GM18508 (cell line): ENCODE results near the gene MED19.
A peak's percentile ranks its signal among the peaks of the same experiment; 100 is the strongest.
"Not testable (repeated sequence)": the region's sequence is repeated elsewhere in the genome, so short reads cannot be mapped to it uniquely, and the experiment has no call there.

Source experiments
- ATAC-seq: cut with Tn5 transposase; IDR thresholded peaks from one replicate; pipeline ENCODE4 v1.9.1; 2021; ENCODE audit warnings: moderate number of reproducible peaks; ENCODE audit not compliant: insufficient read depth, unreplicated experiment

Gene MED19, protein sequence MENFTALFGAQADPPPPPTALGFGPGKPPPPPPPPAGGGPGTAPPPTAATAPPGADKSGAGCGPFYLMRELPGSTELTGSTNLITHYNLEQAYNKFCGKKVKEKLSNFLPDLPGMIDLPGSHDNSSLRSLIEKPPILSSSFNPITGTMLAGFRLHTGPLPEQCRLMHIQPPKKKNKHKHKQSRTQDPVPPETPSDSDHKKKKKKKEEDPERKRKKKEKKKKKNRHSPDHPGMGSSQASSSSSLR

DNA sequence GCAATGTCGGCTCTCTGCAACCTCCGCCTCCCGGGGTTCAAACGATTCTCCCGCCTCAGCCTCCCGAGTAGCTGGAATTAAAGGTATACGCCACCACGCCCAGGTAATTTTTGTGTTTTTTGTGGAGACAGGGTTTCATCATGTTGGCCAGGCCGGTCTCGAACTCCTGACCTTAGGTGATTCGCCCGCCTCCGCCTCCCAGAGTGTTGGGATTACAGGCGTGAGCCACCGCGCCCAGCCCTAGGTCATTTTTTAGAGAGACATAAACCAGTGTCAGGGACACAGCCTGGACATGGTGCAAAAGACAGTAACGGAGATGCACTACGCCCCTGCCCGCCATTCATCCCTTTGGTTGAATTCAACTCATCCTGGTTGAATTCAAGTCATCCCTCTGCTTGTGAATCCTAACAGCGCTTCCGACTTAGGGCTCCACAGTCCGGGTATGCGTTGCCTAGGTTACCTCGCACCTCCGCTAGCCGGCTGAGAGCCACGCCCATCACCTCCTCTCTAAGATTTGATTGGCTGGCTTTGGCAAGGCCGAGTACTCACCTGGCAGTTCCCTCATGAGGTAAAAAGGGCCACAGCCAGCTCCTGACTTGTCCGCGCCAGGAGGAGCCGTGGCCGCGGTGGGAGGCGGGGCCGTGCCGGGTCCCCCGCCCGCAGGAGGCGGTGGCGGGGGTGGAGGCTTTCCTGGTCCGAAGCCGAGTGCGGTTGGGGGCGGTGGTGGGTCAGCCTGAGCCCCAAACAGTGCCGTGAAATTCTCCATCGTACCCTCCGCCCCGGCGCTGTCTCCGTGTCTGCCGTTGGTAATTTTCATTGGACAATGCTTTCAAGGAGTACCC, at the start of gene MED19:
Gene MED19, minus strand, starts transcription at position 802 of the 842 bp plus-strand sequence. Its CDS starts 36 bp downstream, at position 766.
- ATAC-seq = peak; percentile 32

DNA sequence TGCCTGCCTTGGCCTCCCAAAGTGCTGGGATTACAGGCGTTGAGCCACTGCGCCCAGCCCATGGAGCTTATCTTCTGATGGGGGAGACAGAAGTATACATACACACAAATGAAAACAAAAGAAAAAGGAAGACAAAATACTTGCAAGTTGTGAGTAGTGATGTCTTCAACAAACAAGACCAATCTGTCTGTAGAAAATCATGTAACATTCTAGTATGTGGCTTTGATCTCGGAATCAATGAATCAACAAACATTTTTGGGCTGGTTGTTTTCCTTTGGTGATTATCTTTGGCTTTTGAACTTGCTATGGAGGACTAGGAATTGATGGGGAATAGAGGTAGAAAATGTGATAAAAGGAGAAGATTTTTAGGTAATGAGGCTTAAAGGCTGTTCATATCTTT, 46.2 kb upstream of the MED19 start:
- ATAC-seq = no peak

DNA sequence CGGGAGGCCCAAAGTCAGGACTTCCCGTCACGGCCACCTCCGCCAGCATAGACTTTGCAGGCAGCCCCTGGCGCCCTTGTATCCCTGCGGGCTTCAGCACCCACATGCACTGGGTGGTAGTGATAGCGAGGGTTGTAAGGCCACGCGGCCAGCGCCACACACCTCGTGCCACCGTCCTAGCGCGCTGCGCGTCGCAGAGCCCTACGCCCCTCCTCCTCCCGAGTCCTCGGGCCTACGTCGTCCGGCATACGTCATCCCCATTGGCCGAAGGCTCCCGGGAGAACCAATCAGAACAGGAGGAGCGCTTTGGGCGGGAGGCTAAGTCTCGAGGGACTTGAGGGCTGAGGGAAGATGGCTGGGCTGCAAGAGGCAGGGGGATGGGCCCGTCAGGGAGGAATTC, 40.9 kb upstream of the MED19 start:
- no peak for ATAC-seq

DNA sequence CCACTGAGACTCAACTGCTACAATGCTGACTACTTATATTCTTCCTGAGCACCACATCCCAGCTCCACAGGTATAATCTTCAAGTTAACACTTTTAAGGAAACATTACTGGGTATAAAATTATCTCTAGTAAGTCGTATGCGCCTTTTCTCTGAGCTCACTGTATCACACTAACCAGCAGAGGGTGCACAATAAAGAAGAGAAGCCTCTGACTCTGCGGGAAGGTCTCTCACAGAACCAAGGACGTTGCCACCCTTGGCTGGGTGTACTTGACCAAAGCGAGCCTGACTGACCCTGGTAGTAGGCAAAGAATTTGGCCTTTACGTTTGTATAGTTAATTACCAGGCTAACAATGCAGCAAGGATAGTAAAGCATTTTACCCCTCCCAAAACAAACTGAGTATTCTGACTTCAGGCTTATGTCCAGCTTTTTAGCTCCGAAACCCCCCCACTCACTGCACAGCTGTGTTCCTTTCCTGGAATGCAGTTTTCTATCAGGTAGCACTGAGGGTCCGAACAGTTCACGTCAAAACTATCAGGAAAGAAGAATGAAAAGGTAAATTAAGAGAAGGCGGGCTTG, 39.8 kb upstream of the MED19 start, which contains the start of gene BTBD18:
Gene BTBD18, minus strand, starts transcription at position 144 of the 578 bp plus-strand sequence. CDS start 631 bp downstream, outside the sequence.
- no peak for ATAC-seq

DNA sequence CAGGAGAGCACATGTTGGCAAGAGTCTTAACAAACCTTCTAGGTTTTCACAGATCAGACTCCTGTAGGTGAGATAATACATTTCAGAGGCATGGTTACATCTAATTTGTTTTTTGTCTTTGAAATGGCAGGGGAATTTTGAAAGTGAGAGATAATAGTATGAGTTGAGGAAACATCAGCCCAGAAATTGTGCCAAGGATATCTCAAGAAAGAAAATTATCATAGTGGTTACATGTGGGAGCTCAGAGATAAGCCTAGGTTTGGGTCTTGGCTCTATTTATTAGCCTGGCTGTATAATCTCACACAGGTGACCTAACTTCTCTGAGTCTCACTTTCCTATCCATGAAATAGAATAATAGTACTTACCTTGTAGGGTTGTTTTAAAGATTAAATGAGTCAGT, 39.2 kb upstream of the MED19 start:
- ATAC-seq = no peak

DNA sequence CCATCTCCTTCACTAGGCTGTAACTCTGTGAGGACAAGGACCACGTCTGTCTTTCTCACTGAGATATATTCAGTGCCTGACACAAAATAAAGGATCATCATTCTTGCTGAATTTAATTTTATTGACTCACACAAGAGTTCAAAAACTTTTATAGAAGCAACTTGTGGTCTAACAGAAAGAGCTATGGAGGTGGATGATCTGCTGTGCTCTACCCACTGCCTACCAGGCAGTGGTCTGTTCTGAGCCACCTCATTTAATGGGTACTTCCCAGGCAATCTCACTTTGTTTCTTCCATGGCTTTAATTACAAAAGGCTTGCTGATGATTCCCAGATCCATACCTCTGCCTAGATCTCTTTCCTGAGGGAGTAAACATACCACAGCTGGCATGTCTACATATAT, 34.9 kb upstream of the MED19 start:
- ATAC-seq = no peak

DNA sequence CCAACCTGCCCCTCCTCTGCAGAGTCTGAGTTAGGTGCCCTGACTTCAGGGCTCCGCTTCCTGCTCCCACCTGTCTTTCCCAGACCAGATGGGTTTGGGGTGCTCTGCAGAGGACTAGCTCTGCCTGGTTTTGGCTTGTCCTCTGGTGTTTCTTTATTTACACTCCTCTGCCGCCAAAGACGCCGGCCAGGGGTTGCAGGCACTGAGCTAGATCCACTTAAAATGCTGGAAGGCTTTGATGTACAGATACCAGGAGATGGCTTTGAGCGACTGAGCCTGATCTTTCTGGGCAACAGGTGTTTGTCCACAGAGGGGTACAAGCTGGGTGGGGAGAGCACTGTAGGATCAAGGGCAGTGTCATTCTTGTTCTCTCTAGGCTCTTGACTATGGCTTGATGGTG, 33.2 kb upstream of the MED19 start:
- no peak for ATAC-seq

DNA sequence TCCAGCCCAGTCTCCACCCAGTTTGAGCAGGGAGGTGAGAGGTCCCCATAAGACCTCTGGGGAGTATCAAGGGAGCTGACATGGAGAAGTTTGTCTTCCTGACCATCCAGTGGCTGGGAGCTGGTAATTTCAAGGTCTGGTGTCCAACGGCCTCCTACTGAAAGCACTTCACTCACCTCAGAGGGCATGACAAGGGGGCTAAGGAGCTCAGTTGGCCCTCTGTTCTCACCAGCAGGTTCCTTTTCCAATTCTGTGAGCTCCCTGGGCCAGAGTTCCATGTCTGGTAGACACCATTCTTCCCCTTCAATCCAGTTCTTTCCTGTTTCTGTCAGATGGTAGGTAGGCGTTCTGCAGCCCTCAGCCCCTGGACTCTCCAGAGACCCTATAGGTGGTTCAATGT, 32.3 kb upstream of the MED19 start:
- no peak for ATAC-seq

DNA sequence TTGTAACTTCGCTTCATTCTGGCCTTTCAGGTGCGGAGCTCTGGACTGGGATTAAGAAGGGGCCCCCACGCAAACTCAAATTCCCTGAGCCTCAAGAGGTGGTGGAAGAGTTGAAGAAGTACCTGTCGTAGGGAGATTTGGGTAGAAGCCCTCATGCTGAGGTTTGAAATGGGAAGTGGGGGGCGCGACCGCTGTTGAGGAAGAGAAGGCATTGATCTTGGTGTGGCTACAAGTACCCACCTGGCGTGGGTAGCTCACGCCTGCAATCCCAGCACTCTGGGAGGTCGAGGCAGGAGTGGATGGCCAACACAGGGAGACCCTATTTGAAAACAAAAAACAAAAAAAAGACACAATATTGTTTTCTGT, 30.1 kb upstream of the MED19 start:
- no peak for ATAC-seq

DNA sequence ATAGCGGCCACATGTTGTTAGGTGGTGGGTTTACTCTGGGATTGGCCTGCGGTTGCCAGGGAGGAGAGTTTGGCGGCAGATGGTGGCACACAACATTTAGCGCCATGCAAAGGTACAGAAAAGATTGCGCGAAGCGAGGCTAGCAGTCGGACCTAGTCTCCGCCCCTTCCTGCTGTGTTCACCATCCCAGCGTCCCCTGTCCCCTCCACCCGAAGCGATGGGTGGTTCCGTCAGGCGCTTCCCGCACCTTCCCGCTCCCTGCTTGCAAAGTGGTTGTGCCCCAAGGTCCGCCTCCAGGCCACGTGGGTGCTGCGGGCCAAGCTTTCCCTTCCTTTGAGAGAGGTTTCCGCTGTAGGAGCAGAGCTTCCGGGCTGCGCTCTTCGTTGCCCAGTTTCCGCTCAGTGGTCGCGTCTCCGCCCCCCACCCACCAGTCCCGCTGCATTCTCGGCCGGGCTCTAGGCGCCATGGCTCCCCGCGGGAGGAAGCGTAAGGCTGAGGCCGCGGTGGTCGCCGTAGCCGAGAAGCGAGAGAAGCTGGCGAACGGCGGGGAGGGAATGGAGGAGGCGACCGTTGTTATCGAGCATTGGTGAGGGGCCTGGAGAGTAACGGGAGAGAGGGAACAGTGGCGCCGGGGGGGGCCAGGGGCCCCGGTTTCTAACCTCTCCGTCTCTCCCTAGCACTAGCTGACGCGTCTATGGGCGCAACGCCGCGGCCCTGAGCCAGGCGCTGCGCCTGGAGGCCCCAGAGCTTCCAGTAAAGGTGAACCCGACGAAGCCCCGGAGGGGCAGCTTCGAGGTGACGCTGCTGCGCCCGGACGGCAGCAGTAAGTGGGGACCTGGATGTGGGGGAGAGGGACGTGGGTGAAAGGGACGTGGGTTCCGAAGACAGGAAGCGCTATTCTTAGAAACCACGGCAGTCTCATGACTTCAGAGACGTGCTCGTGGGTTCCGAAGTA, 29.4 kb upstream of the MED19 start, which contains the start of gene SELENOH:
Gene SELENOH, plus strand, starts transcription at position 360 of the 955 bp plus-strand sequence. Its CDS starts 105 bp downstream, at position 465.
- peak; percentile 78 for ATAC-seq

DNA sequence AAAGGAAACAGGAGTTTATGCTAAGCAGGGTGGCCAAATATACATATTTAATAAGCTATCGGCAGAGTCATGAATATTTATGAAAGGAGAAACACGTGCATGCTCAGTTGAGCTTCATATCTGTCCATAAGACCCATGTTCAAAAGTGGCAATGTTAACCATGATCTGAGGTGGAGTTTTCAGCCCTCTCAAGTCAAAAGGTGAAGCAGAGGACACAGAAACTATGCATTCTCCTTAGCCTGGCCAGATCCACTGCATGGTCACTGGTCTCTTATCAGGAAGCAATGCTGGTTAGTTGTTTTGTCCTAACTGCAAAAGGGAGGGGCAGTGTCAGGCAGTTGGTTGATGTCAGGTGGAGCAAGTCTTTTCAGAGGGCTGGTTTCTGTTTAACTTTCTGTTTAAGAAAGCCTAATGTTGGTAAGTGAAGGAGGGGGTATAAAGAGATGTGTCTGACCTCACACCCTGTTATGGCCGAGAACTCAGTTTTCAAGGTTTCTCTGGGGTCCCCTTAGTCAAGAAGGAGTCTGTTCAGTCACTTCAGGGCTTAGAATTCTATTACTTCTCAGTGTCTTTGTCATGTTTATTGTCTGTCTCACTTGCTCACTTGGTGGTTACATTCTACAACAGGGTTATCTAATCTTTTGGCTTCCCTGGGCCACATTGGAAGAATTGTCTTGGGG, 23.7 kb upstream of the MED19 start:
- no peak for ATAC-seq

DNA sequence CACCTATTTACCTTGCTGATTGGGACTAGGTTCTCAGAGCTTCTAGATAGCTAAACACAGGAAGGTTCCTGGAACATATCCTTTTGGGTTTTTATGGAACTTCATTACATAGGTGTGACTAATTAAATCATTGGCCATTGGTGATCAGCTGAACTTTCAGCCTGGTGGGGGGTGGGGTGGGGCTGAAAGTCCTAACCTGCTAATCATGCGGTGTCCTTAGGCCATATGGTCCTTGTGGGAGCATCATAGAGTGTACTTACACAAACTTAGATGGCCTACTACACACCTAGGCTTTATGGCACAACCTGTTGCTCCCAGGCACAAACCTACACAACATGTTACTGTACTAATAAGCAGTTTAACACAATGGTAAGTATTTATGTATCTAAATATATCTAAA, 20.6 kb upstream of the MED19 start:
- ATAC-seq = no peak

DNA sequence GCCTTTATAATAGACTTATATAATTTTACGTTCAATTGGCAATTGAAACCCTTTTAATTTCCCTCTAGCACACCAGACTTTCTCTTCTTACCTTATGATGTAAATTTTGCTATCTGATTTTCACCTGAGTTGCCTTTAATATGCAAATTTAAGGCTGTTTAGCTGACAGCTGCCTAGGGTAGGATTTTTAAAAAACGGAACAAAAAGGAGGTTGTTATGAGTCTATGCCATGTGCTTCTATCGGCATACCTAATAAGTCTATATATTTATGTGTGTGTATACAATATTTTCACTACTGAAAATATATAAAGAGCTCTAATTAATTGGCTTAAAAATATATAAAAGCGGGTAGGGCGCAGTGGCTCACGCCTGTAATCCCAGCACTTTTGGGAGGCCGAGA, 17.5 kb upstream of the MED19 start:
- no peak for ATAC-seq

DNA sequence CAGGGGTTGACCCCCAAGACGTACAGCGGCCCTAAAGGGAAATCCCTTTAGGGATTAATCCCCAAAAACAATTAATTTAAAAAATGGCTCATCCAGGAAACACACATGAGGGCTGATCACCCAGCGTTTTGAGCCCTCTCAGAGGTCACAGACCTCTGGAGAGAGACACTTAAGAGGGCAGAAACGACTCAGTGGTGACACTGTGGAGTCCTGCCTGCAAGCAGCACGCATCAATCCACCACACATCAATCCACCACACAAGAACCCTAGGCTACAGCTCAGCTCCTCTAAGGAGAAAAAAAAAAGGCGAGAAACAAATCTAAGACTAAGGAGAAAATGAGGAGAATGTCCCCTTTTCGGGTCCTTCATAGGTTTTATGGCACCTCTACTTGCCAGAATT, 16.8 kb upstream of the MED19 start:
- ATAC-seq = no peak

DNA sequence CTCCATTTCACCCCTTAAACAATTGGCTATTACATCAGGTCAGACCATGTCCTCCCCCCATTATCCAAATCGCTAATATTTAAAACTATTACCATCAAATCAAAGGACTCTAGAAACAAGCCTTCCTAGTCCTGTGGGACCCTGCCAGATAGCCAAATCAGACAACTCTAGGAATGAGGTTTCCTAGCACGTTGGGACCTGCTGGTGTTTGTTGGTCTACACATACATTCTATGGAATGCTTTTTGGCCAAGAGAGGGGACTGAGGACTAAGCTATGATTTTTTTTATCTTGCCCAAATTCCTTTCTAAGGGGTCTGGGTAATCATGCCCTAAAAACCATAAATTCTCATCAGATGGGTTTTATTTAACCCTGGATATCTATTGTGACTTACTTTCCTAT, 15.2 kb upstream of the MED19 start:
- ATAC-seq = no peak

DNA sequence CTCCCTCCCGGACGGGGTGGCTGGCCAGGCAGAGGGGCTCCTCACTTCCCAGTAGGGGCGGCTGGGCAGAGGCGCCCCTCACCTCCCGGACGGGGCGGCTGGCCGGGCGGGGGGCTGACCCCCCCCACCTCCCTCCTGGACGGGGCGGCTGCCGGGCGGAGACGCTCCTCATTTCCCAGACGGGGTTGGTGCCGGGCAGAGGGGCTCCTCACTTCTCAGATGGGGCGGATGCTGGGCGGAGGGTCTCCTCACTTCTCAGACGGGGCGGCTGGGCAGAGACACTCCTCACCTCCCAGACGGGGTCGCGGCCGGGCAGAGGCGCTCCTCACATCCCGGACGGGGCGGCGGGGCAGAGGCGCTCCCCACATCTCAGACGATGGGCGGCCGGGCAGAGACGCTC, 4.7 kb upstream of the MED19 start:
- ATAC-seq = not testable (repeated sequence)

DNA sequence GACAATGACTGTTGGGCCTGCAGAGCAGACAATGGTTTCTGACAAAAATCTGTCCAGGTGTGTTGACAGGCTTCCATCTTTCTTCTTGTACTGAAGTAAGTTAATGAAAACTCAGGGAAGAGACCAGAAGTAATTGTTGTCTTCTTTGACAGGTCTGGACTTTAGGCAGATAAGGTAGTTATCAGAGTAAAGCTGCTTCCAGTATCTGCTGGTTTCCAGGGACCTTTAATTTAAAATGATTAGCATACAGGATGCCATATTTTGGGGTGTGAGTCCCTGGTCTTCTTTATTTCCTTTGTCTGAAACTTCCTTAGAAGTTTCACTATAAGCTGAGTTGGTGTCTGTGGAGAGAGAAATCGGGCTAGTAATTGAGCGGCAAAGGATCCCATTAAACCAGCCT, 1.8 kb upstream of the MED19 start:
- no peak for ATAC-seq

DNA sequence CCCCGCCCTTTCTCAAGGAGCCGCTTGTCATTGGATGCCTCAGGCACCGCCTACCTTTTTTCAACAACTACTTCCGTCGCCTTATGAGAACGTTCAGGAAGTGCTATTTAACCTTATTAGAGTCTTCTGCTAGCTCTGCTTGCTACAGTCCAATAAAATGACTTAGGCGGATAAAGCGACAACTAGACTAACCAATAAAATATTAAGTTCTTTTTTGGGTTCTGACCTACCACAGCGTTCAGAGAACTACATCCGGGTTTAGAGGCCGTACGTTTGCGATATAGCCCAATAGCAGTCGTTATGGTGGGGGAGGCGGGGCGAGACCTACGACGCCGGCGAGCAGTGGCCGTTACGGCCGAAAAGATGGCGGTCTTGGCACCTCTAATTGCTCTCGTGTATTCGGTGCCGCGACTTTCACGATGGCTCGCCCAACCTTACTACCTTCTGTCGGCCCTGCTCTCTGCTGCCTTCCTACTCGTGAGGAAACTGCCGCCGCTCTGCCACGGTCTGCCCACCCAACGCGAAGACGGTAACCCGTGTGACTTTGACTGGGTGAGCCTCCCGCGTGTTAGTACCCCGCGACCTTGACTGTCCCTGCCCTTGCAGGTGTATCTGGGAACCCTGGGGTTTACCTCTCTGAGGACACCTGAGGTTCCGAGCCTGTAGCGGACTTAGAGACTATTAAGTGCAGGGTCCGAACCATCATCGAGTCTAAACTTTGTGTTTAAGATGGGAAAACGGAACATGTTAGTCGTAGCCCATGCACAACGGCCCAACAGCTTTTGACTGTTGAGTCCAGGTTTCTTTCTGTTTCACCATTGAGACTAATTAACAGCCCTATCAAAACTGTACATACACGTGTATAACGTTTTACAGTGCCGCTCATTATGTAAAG, 488 bp upstream of the MED19 start, which contains the start of gene TMX2:
Gene TMX2, plus strand, starts transcription at position 338 of the 895 bp plus-strand sequence. Its CDS starts 26 bp downstream, at position 364.
- peak; percentile 98 for ATAC-seq
